ENCODE results near the gene ULK1.

ULK1 gene

GRCh38 chr12:131894313-131894860 lies at the start of gene ULK1:
Gene ULK1, plus strand, starts transcription at chr12:131894622. Its CDS starts 380 bp downstream, at chr12:131895002.
- DNase-seq (ENCODE audit: low read depth) = peak; percentile 72

GRCh38 chr12:131844656-131845055 lies 49.8 kb upstream of the ULK1 start:
- no peak for DNase-seq (ENCODE audit: low read depth)

- no peak for DNase-seq (ENCODE audit: low read depth)
These were observed 49.3 kb upstream of the ULK1 start for GRCh38 chr12:131845121-131845520.

GRCh38 chr12:131847456-131847855 lies 47.0 kb upstream of the ULK1 start:
- no peak for DNase-seq (ENCODE audit: low read depth)

GRCh38 chr12:131848753-131849152 lies 45.7 kb upstream of the ULK1 start:
- no peak for DNase-seq (ENCODE audit: low read depth)

GRCh38 chr12:131849700-131850553 lies 44.5 kb upstream of the ULK1 start:
- no peak for DNase-seq (ENCODE audit: low read depth)

GRCh38 chr12:131850856-131851559 lies 43.4 kb upstream of the ULK1 start:
- DNase-seq (ENCODE audit: low read depth) = no peak

- no peak for DNase-seq (ENCODE audit: low read depth)
These were observed 42.5 kb upstream of the ULK1 start for GRCh38 chr12:131851741-131852550.

GRCh38 chr12:131852551-131853299 lies 41.7 kb upstream of the ULK1 start:
- no peak for DNase-seq (ENCODE audit: low read depth)

- no peak for DNase-seq (ENCODE audit: low read depth)
These were observed 40.3 kb upstream of the ULK1 start for GRCh38 chr12:131853832-131854797.

- DNase-seq (ENCODE audit: low read depth) = no peak
These were observed 39.5 kb upstream of the ULK1 start for GRCh38 chr12:131854861-131855476.

GRCh38 chr12:131855521-131856142 lies 38.8 kb upstream of the ULK1 start:
- DNase-seq (ENCODE audit: low read depth) = no peak

GRCh38 chr12:131856366-131857097 lies 37.9 kb upstream of the ULK1 start:
- no peak for DNase-seq (ENCODE audit: low read depth)

GRCh38 chr12:131857908-131858850 lies 36.2 kb upstream of the ULK1 start:
- no peak for DNase-seq (ENCODE audit: low read depth)

- DNase-seq (ENCODE audit: low read depth) = peak; percentile 80
These were observed 33.8 kb upstream of the ULK1 start for GRCh38 chr12:131860472-131861260.

- DNase-seq (ENCODE audit: low read depth) = no peak
These were observed 33.0 kb upstream of the ULK1 start for GRCh38 chr12:131861261-131862083.

Measured in GM04504 (cell line).